ENCODE data around the gene ELF1.
"Not testable (repeated sequence)": the region's sequence is repeated elsewhere in the genome, so short reads cannot be mapped to it uniquely, and the experiment has no call there.

Gene ELF1

GRCh38 chr13:40933508-40934204, 85.5 kb downstream of the ELF1 start:
- peak; percentile 72 for DNase-seq (ENCODE audit: low spot score)

GRCh38 chr13:40932252-40932651, 86.9 kb downstream of the ELF1 start:
- DNase-seq (ENCODE audit: low spot score), result no peak

DNA sequence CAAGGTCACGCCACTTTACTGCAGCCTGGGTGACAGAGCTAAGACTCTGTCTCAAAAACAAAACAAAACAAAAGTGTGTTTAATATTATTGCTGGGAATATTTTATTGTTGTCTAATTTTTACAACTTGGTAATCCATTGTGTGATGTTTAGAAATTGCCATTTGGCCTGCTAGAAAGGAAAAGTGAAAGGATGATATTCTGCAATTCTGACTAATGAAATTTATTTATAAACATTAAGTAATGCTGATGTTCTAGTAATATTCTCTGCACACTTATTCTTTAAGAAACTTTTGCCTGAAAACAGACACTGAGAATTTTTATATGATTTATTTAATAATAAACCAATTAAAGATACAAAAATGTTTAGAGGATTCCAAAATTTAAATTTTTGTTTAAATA, 87.4 kb downstream of the ELF1 start:
- no peak for DNase-seq (ENCODE audit: low spot score)

GRCh38 chr13:40929883-40930282, 89.2 kb downstream of the ELF1 start:
- DNase-seq (ENCODE audit: low spot score), result not testable (repeated sequence)

DNA sequence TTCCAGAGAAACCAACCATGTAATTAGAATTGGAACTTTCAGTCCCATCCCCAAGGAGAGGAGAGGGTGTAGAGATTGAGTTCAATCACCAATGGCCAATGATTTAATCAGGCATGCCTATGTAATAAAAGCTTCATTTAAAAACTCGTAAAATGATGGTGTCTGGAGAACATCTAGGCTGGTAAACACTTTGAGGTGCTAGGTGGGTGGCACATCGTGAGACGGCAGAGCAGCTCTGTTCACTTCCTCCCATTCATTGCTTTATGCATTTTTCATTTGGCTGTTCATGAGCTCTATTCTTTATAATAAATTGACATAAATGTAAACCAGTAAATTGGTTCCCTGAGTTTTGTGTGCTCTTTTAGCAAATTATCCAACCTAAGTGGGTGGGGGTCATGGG, 90.1 kb downstream of the ELF1 start:
- no peak for DNase-seq (ENCODE audit: low spot score)

DNA sequence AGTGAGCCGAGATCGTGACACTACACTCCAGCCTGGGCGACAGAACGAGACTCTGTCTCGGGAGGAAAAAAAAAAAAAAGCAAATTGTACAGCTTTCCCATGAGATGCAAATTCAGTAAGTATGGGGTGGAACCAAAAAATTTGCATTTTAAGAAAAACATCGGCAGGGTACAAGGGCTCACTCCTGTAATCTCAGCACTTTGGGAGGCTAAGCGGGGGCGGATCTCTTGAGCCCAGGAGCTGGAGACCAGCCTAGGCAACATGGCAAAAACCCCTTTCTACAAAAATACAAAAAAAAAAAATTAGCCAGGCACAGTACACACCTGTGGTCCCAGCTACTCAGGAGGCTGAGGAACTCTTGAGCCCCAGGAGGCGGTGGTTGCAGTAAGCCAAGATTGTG, 91.2 kb downstream of the ELF1 start:
- no peak for DNase-seq (ENCODE audit: low spot score)

DNA sequence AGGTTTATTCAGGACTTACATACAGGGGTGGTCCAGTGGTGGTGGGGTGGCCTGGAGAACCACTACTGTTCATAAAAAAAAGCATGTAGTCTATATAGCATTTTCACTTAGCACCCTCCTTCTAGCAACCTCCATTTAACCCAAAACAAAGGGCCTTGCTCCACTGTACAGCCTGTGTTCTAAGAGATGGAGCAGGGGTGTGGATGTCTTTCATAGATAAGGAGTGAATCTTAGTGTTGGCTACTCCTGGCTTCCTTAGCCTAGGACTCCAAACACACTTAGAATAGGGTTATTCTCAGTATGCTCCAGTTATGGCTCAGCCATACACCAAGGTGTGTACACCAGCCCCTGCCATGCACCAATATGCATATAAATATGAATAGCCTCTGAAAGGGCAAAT, 95.2 kb downstream of the ELF1 start:
- no peak for DNase-seq (ENCODE audit: low spot score)

DNA sequence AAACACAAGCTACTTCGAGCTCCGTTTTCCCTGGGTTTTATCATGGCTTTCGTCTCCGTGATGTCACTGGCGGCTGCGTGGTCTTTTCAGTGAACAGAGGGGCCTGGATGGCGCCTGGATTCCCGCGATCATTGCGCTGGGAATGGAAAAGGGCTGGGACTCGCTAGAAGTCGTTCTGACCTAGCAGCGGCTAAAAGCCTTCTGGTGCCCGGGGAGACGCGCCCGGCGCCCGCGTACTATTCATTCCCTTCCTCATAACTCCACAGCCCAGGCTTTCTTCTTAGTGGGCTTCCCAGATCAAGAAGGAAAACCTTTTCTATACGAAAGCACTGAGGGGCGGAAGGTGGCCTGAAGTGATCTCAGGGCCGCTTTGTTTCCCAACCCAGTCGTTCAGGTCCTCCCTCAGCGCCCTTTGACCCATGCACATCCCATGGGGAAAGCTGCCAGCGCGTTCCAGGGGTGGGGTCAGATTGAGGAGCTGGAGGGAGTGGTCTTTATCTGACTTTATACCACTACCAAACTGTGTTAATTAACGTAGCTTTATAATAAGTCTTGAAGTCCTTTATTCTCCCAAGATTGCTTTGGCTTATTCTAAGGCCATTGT, 96.6 kb downstream of the ELF1 start:
- no peak for DNase-seq (ENCODE audit: low spot score)

DNA sequence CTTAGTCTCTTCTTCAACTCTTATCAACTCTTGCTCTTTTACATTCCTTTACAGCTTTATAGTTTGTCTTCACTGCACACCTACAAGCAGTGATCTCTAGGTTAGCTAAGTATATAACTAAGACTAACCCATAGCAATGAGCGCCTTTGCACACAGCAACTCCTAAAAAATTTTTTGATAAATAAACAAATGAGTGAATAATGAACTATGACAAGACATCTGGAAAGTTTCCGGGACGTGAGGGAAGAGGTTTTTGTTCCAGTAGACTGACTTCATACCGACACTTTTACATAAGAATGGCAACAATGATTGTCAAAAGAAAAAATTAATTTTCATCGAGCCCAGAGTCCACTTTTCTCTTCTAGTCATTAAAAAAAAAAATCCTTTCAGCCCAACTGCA, 98.3 kb downstream of the ELF1 start:
- DNase-seq (ENCODE audit: low spot score), result no peak

DNA sequence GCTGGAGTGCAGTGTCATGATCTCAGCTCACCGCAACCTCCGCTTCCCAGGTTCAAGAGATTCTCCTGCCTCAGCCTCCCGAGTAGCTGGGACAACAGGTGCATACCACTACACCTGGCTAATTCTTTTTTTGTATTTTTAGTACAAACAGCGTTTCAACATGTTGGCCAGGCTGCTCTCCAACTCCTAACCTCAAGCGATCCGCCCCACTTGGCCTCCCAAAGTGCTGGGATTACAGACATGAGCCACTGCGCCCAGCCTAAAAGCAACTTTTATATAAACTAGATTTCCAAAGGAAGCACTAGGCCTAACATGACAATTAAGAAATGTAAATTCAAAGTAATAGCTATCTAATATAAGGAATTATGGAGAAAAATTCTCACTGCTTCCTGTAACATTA, 99.2 kb downstream of the ELF1 start:
- not testable (repeated sequence) for DNase-seq (ENCODE audit: low spot score)

GRCh38 chr13:40916207-40916998, 102.7 kb downstream of the ELF1 start:
- no peak for DNase-seq (ENCODE audit: low spot score)

DNA sequence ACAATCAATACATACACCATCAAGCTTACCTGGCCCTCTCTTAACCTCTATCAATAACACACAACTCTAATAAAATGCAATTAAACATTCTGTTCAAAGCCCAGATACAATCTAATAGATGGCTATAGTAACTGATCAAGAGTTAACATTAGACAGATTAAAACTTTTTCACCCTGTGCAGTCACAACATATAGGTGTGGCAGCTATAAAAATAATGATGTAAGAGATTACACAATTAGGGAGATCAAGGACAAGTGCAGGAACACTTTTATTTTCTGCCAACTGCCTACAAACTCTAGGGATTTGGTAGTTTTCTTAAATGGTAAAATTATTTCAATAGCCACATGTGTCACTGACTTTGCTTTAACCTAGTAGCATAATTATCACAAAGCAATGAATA, 104.3 kb downstream of the ELF1 start:
- not testable (repeated sequence) for DNase-seq (ENCODE audit: low spot score)

- DNase-seq (ENCODE audit: low spot score), result no peak
Observed at GRCh38 chr13:40911341-40911740, 107.8 kb downstream of the ELF1 start.

DNA sequence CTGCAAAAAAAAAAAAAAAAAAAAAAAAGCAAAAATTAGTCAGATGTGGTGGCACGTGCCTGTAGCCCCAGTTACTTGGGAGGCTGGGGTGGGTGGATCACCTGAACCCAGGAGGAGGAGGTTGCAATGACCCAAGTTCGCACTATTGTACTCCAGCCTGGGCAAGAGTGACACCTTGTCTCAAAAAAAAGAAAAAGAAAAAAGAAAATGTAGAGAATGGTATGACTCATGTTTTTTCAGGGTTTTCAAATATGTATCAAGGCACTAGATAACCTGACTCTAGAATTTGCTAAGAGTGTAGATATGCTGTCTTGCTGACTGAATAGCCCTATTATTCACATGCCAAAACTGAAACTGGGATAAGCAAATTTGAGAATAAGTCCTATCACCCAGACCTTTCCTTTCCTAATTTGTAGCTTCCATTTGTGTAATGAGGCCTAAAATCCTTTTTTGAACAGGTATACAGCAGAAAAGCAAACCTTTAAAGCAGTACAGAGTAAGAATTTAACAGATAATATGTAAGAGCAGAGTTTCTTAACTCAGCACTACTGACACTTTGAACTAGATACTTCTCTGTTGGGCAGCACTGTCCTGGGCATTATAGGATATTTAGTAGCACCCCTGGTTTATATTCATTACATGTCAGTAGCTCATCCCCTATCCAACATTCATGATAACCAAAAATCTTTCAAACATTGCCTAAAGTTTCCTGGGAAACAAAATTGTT, 108.6 kb downstream of the ELF1 start:
- no peak for DNase-seq (ENCODE audit: low spot score)

GRCh38 chr13:40909541-40910200, 109.4 kb downstream of the ELF1 start:
- DNase-seq (ENCODE audit: low spot score), result not testable (repeated sequence)

DNA sequence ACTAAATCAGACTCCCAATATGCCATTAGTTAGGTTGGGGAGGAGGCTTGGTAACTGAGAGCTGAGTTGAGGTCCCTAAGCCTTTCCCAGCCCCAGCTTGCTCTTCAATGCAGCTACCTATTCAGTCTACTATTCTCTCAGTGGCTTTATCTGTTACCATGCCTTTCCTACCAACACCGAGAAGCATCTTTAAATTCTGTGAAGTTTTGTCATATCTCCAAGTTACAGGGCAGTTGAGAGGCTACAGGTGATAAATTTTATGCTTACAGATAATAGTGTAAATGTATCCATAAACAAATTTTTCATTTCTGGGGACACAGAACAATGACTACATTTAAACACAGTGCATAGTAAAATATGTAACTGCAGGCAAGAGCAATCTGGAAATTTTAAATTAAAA, 110.6 kb downstream of the ELF1 start:
- DNase-seq (ENCODE audit: low spot score), result no peak

DNA sequence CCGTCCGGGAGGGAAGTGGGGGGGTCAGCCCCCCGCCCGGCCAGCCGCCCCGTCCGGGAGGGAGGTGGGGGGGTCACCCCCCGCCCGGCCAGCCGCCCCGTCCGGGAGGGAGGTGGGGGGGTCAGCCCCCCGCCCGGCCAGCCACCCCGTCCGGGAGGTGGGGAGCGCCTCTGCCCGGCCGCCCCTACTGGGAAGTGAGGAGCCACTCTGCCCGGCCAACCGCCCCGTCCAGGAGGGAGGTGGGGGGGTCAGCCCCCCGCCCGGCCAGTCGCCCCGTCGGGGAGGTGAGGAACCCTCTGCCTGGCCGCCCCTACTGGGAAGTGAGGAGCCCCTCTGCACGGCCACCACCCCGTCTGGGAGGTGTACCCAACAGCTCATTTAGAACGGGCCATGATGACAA, 118.1 kb downstream of the ELF1 start:
- not testable (repeated sequence) for DNase-seq (ENCODE audit: low spot score)

DNA sequence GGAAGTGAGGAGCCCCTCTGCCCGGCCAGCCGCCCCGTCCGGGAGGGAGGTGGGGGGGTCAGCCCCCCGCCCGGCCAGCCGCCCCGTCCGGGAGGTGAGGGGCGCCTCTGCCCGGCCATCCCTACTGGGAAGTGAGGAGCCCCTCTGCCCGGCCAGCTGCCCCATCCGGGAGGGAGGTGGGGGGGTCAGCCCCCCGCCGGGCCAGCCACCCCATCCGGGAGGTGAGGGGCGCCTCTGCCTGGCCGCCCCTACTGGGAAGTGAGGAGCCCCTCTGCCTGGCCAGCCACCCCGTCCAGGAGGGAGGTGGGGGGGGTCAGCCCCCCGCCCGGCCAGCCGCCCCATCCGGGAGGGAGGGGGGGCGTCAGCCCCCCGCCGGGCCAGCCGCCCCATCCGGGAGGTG, 118.5 kb downstream of the ELF1 start:
- DNase-seq (ENCODE audit: low spot score), result not testable (repeated sequence)

- DNase-seq (ENCODE audit: low spot score), result no peak
Observed at GRCh38 chr13:40897053-40897452, 122.1 kb downstream of the ELF1 start.

DNA sequence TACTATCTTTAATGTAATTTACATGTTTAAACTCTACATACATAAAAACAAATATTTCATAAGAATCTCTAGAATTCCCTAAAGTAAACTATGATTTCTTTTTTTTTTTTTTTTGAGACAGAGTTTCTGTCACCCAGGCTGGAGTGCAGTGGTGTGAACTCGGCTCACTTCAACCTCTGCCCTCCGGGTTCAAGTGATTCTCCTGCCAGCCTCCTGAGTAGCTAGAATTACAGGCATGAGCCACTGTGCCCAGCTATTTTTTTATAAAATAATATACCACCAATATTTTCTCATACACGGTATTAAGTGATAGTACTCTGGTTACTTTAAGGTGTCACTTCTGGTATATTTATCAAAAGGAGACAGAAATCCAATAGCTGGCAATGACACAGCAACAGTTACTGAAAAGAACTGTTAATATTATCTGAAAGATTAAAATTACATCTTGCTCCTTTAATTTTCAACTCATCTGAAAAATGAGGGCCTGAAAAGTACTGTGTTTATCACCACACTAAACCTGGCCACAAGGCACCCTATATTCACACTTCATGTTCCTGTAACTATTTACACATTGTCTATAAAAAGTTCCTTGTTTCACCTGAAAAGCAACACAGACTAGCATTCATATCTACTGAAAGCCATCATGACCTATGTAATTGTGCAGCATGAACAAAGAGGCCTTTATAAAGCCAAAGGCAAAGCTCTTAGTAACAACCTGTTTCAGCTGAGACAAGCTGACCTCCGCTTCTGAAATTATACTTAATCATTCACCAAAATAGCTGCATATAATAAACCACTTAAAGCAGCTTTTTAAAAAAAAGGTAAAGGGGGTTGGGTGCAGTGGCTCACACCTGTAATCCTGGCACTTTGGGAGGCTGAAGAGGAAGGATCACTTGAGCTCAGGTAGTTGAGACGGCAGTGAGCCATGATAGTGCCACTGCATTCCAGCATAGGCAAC, 123.6 kb downstream of the ELF1 start:
- DNase-seq (ENCODE audit: low spot score), result no peak

DNA sequence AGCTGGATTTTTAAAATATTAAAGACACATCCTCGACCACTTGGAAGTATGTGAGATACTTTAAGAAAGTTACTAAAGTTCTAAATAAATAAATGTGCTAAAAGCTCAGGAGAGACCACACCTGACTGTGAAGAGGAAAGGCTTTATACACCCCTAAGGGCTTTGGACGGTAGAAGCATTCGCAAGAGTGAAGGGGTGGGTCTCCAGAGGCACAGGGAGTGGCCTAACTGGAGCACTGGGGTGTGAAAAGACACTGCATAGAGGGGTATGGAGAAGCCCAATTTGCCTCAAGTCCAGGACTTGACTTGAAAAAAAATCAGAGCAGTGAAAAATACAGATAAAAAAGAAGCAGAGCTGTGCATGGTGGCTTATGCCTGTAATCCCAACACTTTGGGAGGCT, 125.5 kb downstream of the ELF1 start:
- DNase-seq (ENCODE audit: low spot score), result not testable (repeated sequence)
